HCT116 (cell line): Measurements from ENCODE around the gene LSAMP. TPM values are rescaled to one million over a fixed set of nuclear protein-coding genes. Genes with fewer than 3 reads are reported as not detected.

Experiments
- ATAC-seq: fragments of 200-7000 bp; cut with Tn5 transposase; 2 replicates; pipeline ENCODE4 v1.9.1; 2020; ENCODE audit warnings: mild to moderate bottlenecking, moderate library complexity
- BruUV-seq: library from RNA; stranded (reverse); fragments of 400-500 nt; replicated peaks from 2 replicates; lab custom pipeline; 2021; lab: Mats Ljungman, UMichigan
- CTCF ChIA-PET: fragments of 300-600 bp; sonication (Branson Sonifier 250); formaldehyde crosslinking; loops from one replicate; lab custom pipeline; 2021; ENCODE audit warnings: antibody characterized with exemption; lab: Charles Lee
- POLR2A ChIA-PET: fragments of 300-600, 350-600 bp; sonication (Branson Sonifier 250); formaldehyde crosslinking; loops from one replicate; lab custom pipeline; 2021; ENCODE audit warnings: antibody characterized with exemption; lab: Charles Lee
- RAD21 ChIA-PET, 2 experiments: fragments of 300-600 bp; sonication (Branson Sonifier 250); formaldehyde crosslinking; loops; one replicate each; lab custom pipeline; 2023; ENCODE audit warnings: low total read pairs in 2 of 2; ENCODE audit not compliant: uncharacterized antibody in 2 of 2, unreplicated experiment in 2 of 2, low non-redundant PET in 1 of 2; lab: Charles Lee
- DNase-seq: peaks from one replicate; pipeline ENCODE4 v3.0.0-alpha.2; 2010; ENCODE audit warnings: low read depth, low spot score
- H2AFZ ChIP-seq: fragments of 200-600 bp; shearing (Covaris generic), sonication (generic); 2 replicates; pipeline ENCODE4 v1.6.1; 2017; ENCODE audit warnings: low read depth, mixed run types, mixed read lengths, antibody characterized with exemption, low read length; ENCODE audit not compliant: poor library complexity, severe bottlenecking
- H3K27ac ChIP-seq: 2 replicates; pipeline ENCODE4 v1.5.1; 2012; ENCODE audit warnings: low read depth, low read length
- H3K27me3 ChIP-seq: fragments of 200-600 bp; sonication (generic); 2 replicates; pipeline ENCODE4 v1.6.1; 2016; ENCODE audit warnings: mixed run types, low read length, mixed read lengths; ENCODE audit not compliant: insufficient read depth
- H3K36me3 ChIP-seq, 2 experiments: fragments of 200-500 bp in 1 of 2; fragments of 200-600 bp in 1 of 2; sonication (Bioruptor generic) in 1 of 2; sonication (generic) in 1 of 2; 2 replicates each; pipeline versions ENCODE4 v1.5.1 to v1.6.1; 2014 to 2016; ENCODE audit warnings: low read length in 2 of 2, inconsistent platforms in 1 of 2, mixed read lengths in 1 of 2, mixed run types in 1 of 2; ENCODE audit not compliant: insufficient read depth in 2 of 2, control insufficient read depth in 1 of 2
- H3K4me1 ChIP-seq, 2 experiments: fragments of 200-600 bp in 1 of 2; sonication (generic) in 1 of 2; 2 replicates each; pipeline versions ENCODE4 v1.5.1 to v1.6.1; 2012 to 2017; ENCODE audit warnings: low read length in 2 of 2, inconsistent platforms in 1 of 2, mild to moderate bottlenecking in 1 of 2, mixed read lengths in 1 of 2, mixed run types in 1 of 2, moderate library complexity in 1 of 2; ENCODE audit not compliant: insufficient read depth in 2 of 2, control insufficient read depth in 1 of 2
- H3K4me2 ChIP-seq: fragments of 200-600 bp; sonication (generic); 2 replicates; pipeline ENCODE4 v1.6.1; 2017; ENCODE audit warnings: mixed run types, low read length, mixed read lengths
- H3K4me3 ChIP-seq, 2 experiments: fragments of 200-600 bp in 1 of 2; sonication (generic) in 1 of 2; replicated peaks in 1 of 2; 2 replicates each; pipeline ENCODE4 v1.5.1; 2011 to 2016; ENCODE audit warnings: low read length in 2 of 2, control low read depth in 1 of 2, low read depth in 1 of 2, mild to moderate bottlenecking in 1 of 2, mixed read lengths in 1 of 2, mixed run types in 1 of 2
- H3K79me2 ChIP-seq: fragments of 200-600 bp; sonication (generic); 2 replicates; pipeline ENCODE4 v1.6.1; 2017; ENCODE audit warnings: mild to moderate bottlenecking, mixed run types, low read length, moderate library complexity, mixed read lengths; ENCODE audit not compliant: insufficient read depth
- H3K9ac ChIP-seq: fragments of 200-600 bp; sonication (generic); 2 replicates; pipeline ENCODE4 v1.6.1; 2016; ENCODE audit warnings: low read length, mixed read lengths
- H3K9me2 ChIP-seq: fragments of 200-600 bp; sonication (generic), shearing (Covaris generic); 2 replicates; pipeline ENCODE4 v1.6.1; 2017; ENCODE audit warnings: mixed run types, mild to moderate bottlenecking, moderate library complexity; ENCODE audit not compliant: insufficient read depth
- H3K9me3 ChIP-seq, 2 experiments: fragments of 200-500 bp in 1 of 2; fragments of 200-600 bp in 1 of 2; sonication (Bioruptor generic) in 1 of 2; sonication (generic) in 1 of 2; 2 replicates each; pipeline ENCODE4 v1.6.1; 2014 to 2017; ENCODE audit warnings: low read length in 2 of 2, mixed read lengths in 2 of 2, inconsistent platforms in 1 of 2, low read depth in 1 of 2, mild to moderate bottlenecking in 1 of 2, mixed run types in 1 of 2, moderate library complexity in 1 of 2; ENCODE audit not compliant: control insufficient read depth in 1 of 2, insufficient read depth in 1 of 2
- H4K20me1 ChIP-seq: fragments of 200-600 bp; sonication (generic), shearing (Covaris generic); 2 replicates; pipeline ENCODE4 v1.6.1; 2017; ENCODE audit warnings: mixed run types, mild to moderate bottlenecking, moderate library complexity; ENCODE audit not compliant: insufficient read depth
- CBX3 ChIP-seq: IDR thresholded peaks from 2 replicates; pipeline ENCODE4 v1.6.1; 2012; ENCODE audit warnings: low read depth
- CEBPB ChIP-seq: IDR thresholded peaks from 2 replicates; pipeline ENCODE4 v1.6.1; 2012; ENCODE audit warnings: low read depth
- ELF1 ChIP-seq: IDR thresholded peaks from 2 replicates; pipeline ENCODE4 v1.6.1; 2012; ENCODE audit warnings: low read depth, borderline replicate concordance
- EZH2 ChIP-seq: fragments of 200-600 bp; sonication (generic); IDR thresholded peaks from 2 replicates; pipeline ENCODE4 v1.6.1; 2017; ENCODE audit warnings: antibody characterized with exemption, mixed run types
- SIN3A ChIP-seq: IDR thresholded peaks from 2 replicates; pipeline ENCODE4 v1.6.1; 2012; ENCODE audit warnings: low read depth
- TCF7L2 ChIP-seq: IDR thresholded peaks from 2 replicates; pipeline ENCODE4 v1.7.0; 2011; ENCODE audit warnings: borderline replicate concordance, inconsistent platforms; ENCODE audit not compliant: insufficient read depth, insufficient read length; ENCODE audit errors: extremely low read depth
- YY1 ChIP-seq: IDR thresholded peaks from 2 replicates; pipeline ENCODE4 v1.6.1; 2011; ENCODE audit warnings: low read length, low read depth, moderate library complexity, mild to moderate bottlenecking; ENCODE audit not compliant: insufficient replicate concordance; ENCODE audit errors: extremely low read depth
- ZFX ChIP-seq: fragments of 450-650 bp; IDR thresholded peaks from 2 replicates; pipeline ENCODE4 v1.6.1; 2017
- ZNF274 ChIP-seq: fragments of 200-500 bp; sonication (Bioruptor generic); IDR thresholded peaks from 2 replicates; pipeline ENCODE4 v1.6.1; 2014; ENCODE audit warnings: mild to moderate bottlenecking, low read depth, low read length, inconsistent platforms
- intact Hi-C: fragments of 100-400 bp; cut with micrococcal nuclease; formaldehyde crosslinking; loops from 2 replicates; pipeline ENCODE4 v1.10.0; 2022
- total RNA-seq: library from RNA; stranded (reverse); gene quantifications from one replicate; pipeline ENCODE4 v1.2.1, GENCODE V29; 2021; ENCODE audit not compliant: unreplicated experiment
- TF ChIP-seq, protein P1 (sequence below): IDR thresholded peaks from 2 replicates; pipeline ENCODE4 v1.6.1; 2011; ENCODE audit warnings: mild to moderate bottlenecking, low read length, moderate library complexity; ENCODE audit not compliant: insufficient replicate concordance; ENCODE audit errors: extremely low read depth
- TF ChIP-seq, protein P2 (sequence below): IDR thresholded peaks from 2 replicates; pipeline ENCODE4 v1.6.1; 2012

LSAMP gene
- total RNA-seq, 1 experiment from 2014 or later: 0.25 TPM

DNA sequence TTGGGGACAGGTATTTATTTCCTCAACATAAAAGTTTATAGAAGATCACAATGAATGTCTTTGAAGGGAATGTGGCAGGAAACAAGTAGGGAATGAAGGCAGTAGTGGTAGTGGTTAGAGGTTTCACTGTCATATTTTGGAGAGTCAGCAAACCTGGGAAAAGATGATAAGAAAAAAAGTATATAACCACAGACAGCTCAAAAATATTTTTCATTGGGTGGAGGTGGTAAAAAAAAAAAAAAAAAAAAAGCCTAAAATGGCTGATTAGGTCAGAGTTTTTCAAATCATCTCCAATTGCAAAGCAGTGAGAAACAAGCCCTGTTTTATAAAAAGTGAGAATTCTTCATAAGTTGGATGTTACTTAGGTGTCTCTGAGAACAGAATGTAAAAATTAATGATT, 400.0 kb downstream of the LSAMP start:
- TF ChIP-seq EZH2 (no peak), ZFX (no peak), YY1 (no peak)
- Histone ChIP-seq H3K9ac (no peak overlapping the region), H3K79me2 (no peaks in the 10 kb centered on the region), H4K20me1 (no peaks in the 10 kb centered on the region), H3K4me3 (no peak overlapping the region), H3K36me3 (no peaks in the 10 kb centered on the region), H3K9me3 (no peaks in the 10 kb centered on the region), H2AFZ (no peak overlapping the region), H3K27ac (no peak overlapping the region), H3K27me3 (no peaks in the 10 kb centered on the region; the same call in 1 of the 2 replicates), H3K9me2 (no peaks in the 10 kb centered on the region), H3K4me2 (no peak overlapping the region), H3K4me1 (no peaks in the 10 kb centered on the region)
- no TSS peak for BruUV-seq
- intact Hi-C loops: no loop called here
- ChIA-PET CTCF (no interaction called here), POLR2A (no interaction called here), RAD21 (no interaction called here)
- no peak for ATAC-seq
- DNase-seq: no peak

DNA sequence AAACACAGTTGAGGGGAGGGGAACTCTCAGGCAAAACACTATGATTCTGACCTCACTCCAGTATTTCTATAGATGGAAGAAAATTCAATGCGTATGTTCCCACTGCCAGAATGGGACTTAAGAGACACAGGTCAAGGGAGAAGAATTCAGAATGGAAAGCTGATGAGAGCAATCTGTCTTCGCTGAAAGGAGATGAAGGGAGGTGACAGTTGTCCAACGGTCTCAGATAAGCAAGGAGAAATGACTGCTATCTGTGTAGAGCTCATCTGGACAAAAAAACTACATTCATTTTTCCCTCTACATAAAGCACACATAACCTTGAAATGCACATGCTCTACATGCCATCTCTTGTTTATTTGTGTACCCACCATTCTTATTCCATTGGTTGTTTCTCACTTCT, 405.1 kb downstream of the LSAMP start:
- H3K9me2 ChIP-seq: no peaks in the 10 kb centered on the region
- H4K20me1 ChIP-seq: no peaks in the 10 kb centered on the region
- no peak for ATAC-seq
- ChIA-PET POLR2A (no interaction called here), CTCF (no interaction called here), RAD21 (no interaction called here)
- H3K4me3 ChIP-seq: no peak overlapping the region
- H3K27me3 ChIP-seq: no peaks in the 10 kb centered on the region
- no peaks in the 10 kb centered on the region for H3K9me3 ChIP-seq
- no TSS peak for BruUV-seq
- H3K4me2 ChIP-seq: no peak overlapping the region
- H3K27ac ChIP-seq: no peak overlapping the region
- intact Hi-C loops: no loop called here
- DNase-seq: no peak
- no peaks in the 10 kb centered on the region for H3K4me1 ChIP-seq
- no peaks in the 10 kb centered on the region for H3K79me2 ChIP-seq
- TF ChIP-seq, protein P1, sequence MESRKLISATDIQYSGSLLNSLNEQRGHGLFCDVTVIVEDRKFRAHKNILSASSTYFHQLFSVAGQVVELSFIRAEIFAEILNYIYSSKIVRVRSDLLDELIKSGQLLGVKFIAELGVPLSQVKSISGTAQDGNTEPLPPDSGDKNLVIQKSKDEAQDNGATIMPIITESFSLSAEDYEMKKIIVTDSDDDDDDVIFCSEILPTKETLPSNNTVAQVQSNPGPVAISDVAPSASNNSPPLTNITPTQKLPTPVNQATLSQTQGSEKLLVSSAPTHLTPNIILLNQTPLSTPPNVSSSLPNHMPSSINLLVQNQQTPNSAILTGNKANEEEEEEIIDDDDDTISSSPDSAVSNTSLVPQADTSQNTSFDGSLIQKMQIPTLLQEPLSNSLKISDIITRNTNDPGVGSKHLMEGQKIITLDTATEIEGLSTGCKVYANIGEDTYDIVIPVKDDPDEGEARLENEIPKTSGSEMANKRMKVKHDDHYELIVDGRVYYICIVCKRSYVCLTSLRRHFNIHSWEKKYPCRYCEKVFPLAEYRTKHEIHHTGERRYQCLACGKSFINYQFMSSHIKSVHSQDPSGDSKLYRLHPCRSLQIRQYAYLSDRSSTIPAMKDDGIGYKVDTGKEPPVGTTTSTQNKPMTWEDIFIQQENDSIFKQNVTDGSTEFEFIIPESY: no peak
- TF ChIP-seq YY1: no peak
- TF ChIP-seq, protein P2, sequence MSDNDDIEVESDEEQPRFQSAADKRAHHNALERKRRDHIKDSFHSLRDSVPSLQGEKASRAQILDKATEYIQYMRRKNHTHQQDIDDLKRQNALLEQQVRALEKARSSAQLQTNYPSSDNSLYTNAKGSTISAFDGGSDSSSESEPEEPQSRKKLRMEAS: no peak
- TF ChIP-seq TCF7L2: no peak
- TF ChIP-seq ELF1: no peak
- TF ChIP-seq ZNF274: no peak
- TF ChIP-seq EZH2: no peak
- no peak for TF ChIP-seq SIN3A
- TF ChIP-seq CBX3: no peak
- TF ChIP-seq CEBPB: no peak
- no peak for TF ChIP-seq ZFX
- no peak overlapping the region for H3K9ac ChIP-seq
- H2AFZ ChIP-seq: no peak overlapping the region
- no peaks in the 10 kb centered on the region for H3K36me3 ChIP-seq
